Measurements from ENCODE around the gene FANCI. TPM values are rescaled to one million over a fixed set of nuclear protein-coding genes. Genes with fewer than 3 reads are reported as not detected.
"Not testable (repeated sequence)": the region's sequence is repeated elsewhere in the genome, so short reads cannot be mapped to it uniquely, and the experiment has no call there.

The FANCI gene
- total RNA-seq, 1 donor from 2014 or later = 11.3 TPM

DNA sequence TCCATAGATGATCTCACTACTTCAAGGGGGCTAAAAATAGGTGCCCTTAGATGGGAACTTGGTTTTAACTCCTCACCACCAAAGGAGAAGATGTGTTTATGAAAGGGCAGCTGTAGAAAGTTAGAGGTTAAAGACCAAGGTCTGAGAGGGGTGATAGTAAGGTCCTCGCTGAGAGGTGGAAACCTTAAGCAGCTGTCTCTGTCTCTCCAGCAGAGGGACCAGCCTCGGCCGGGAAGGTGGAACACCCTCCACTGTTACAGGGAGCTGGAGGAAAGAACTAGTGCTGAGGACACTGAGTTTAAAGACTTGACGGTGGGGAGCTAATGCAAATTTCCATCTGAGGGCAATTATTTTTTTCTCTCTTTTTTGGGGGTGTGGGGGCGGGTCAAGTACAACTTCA lies 13.5 kb upstream of the FANCI start:
- no peak overlapping the region for H3K27ac Mint-ChIP-seq (ENCODE audit: unreplicated experiment)

DNA sequence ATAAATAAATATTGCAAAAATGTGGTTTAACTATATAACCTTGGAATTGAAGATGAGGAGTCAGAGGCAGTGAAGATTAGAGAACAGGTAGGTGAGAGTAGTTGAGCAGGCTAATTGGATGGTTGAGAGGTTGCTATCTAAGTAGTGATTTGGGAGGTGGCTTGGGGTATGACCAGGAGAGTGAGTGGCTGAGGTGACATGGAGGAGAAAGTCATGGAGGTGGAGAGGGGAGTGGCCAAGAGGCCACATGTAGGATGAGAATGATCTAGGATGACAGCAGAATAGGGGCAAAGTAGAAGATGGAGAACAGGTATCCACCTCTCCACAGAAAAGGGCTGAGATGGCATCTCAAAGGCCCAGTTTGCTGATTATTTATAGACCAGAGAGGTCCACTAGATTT lies 11.9 kb upstream of the FANCI start:
- H3K9me3 Mint-ChIP-seq (ENCODE audit: unreplicated experiment) = no peaks in the 10 kb centered on the region
- TF ChIP-seq, protein P1, sequence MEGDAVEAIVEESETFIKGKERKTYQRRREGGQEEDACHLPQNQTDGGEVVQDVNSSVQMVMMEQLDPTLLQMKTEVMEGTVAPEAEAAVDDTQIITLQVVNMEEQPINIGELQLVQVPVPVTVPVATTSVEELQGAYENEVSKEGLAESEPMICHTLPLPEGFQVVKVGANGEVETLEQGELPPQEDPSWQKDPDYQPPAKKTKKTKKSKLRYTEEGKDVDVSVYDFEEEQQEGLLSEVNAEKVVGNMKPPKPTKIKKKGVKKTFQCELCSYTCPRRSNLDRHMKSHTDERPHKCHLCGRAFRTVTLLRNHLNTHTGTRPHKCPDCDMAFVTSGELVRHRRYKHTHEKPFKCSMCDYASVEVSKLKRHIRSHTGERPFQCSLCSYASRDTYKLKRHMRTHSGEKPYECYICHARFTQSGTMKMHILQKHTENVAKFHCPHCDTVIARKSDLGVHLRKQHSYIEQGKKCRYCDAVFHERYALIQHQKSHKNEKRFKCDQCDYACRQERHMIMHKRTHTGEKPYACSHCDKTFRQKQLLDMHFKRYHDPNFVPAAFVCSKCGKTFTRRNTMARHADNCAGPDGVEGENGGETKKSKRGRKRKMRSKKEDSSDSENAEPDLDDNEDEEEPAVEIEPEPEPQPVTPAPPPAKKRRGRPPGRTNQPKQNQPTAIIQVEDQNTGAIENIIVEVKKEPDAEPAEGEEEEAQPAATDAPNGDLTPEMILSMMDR (IDR thresholded peaks at IDR 0.05) = no peak
- no peaks in the 10 kb centered on the region for H3K36me3 Mint-ChIP-seq (ENCODE audit: unreplicated experiment)
- H3K4me1 Mint-ChIP-seq (ENCODE audit: unreplicated experiment) = peaks cover 2% of the 10 kb centered on the region
- no peak for DNase-seq (ENCODE audit: extremely low spot score, unreplicated experiment)
- H3K27ac Mint-ChIP-seq (ENCODE audit: unreplicated experiment) = no peak overlapping the region
- H3K4me3 Mint-ChIP-seq (ENCODE audit: unreplicated experiment) = no peak overlapping the region
- peaks cover 26% of the 10 kb centered on the region for H3K27me3 Mint-ChIP-seq (ENCODE audit: unreplicated experiment)

More for the DNA sequence above, 13.5 kb upstream of the FANCI start:
- Mint-ChIP-seq H3K4me3 (ENCODE audit: unreplicated experiment) (no peak overlapping the region), H3K36me3 (ENCODE audit: unreplicated experiment) (no peaks in the 10 kb centered on the region), H3K4me1 (ENCODE audit: unreplicated experiment) (peaks cover 2% of the 10 kb centered on the region), H3K27me3 (ENCODE audit: unreplicated experiment) (peaks cover 16% of the 10 kb centered on the region), H3K9me3 (ENCODE audit: unreplicated experiment) (no peaks in the 10 kb centered on the region)
- no peak for DNase-seq (ENCODE audit: extremely low spot score, unreplicated experiment)
- TF ChIP-seq, protein P1 (IDR thresholded peaks at IDR 0.05) = no peak

DNA sequence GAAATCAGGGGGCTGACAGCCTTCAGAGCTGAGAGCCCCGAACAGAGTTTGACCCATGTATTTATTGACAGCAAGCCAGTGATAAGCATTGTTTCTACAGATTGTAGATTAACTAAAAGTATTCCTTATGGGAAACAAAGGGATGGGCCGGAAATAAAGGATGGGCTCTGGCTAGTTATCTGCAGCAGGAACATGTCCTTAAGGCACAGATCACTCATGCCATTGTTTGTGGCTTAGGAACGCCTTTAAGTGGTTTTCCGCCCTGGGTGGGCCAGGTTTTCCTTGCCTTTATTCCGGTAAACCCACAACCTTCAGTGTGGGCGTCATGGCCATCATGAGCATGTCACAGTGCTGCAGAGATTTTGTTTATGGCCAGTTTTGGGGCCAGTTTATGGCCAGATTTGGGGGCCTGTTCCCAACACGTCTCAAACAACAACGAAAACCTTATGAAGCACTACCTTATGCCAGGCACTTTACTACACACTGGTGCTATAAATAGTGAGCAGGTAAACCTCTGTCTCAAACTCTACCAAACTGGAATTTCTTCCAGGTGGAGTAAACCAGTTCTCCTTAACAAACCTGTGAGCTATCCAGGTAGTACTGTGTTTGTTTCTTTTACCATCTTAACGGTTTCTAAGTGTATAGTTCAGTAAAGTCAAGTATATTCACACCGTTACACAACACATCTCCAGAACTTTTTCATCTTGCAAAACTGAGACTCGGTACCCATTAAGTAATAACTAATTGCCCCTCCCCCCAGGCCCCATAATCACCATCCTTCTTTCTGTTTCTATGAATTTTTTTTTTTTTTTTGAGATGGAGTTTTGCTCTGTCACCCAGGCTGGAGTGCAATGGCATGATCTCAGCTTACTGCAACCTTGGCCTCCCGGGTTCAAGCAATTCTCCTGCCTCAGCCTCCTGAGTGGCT lies 3.6 kb upstream of the FANCI start:
- not testable (repeated sequence) for H3K9me3 Mint-ChIP-seq (ENCODE audit: unreplicated experiment); H3K4me3 Mint-ChIP-seq (ENCODE audit: unreplicated experiment); H3K27ac Mint-ChIP-seq (ENCODE audit: unreplicated experiment); H3K36me3 Mint-ChIP-seq (ENCODE audit: unreplicated experiment); DNase-seq (ENCODE audit: extremely low spot score, unreplicated experiment)
- peaks cover 34% of the 10 kb centered on the region for H3K27me3 Mint-ChIP-seq (ENCODE audit: unreplicated experiment)
- H3K4me1 Mint-ChIP-seq (ENCODE audit: unreplicated experiment) = peaks cover 13% of the 10 kb centered on the region

DNA sequence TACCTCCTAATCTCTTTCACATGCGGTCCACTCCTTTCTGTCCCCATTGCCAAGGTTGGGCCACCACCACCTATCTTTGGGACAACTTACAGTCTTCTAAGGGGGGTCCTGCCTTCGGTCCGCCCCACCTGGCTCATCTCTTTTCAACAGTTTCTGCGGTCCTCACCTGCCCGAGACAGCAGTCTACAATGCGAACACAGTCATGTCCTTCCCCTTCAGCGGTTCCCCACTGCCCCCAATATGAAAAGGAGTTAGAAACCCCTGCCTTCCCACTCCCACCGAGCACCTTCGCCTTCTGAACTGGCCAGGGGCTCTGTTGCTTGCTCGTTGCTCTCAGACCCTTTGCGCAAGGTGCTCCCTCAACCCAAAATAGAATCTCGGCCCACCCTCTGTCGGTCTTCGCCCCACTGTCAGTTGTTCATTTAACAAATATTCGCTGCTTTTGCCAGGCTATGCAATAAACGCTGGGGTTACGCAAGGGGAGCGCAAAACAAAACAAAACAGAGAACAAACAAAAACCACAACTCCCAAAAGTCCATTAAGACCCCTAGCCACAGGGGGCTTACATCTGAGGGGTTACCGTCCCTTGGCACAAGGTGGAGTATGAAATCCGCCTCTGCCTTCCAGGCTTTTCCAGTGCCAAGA lies 611 bp upstream of the FANCI start:
- peak overlapping the region; percentile 47 for H3K27ac Mint-ChIP-seq (ENCODE audit: unreplicated experiment)
- H3K27me3 Mint-ChIP-seq (ENCODE audit: unreplicated experiment) = peaks cover 14% of the 10 kb centered on the region
- no peak for DNase-seq (ENCODE audit: extremely low spot score, unreplicated experiment)
- H3K4me1 Mint-ChIP-seq (ENCODE audit: unreplicated experiment) = peaks cover 23% of the 10 kb centered on the region
- peak overlapping the region; percentile 88 for H3K4me3 Mint-ChIP-seq (ENCODE audit: unreplicated experiment)
- H3K36me3 Mint-ChIP-seq (ENCODE audit: unreplicated experiment) = no peaks in the 10 kb centered on the region
- TF ChIP-seq, protein P1 (IDR thresholded peaks at IDR 0.05) = no peak
- no peaks in the 10 kb centered on the region for H3K9me3 Mint-ChIP-seq (ENCODE audit: unreplicated experiment)

DNA sequence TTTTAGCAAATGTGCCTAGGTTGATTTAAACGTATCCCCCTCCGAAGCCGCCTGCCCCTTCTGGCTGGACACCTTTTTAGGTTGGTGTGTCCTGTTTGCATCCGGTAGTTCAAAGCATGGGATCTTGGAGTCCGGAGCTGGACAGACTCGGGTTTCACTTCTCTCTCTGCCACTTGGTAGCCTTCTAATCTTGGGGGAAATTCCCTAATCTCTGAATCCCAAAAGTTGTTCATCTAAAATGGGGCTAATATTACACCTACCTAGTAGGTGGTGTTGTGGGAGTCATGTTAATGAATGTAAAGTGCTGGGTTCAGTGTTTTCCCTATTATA lies 760 bp downstream of the FANCI start:
- H3K9me3 Mint-ChIP-seq (ENCODE audit: unreplicated experiment) = no peaks in the 10 kb centered on the region
- peak overlapping the region; percentile 75 for H3K27ac Mint-ChIP-seq (ENCODE audit: unreplicated experiment)
- H3K4me3 Mint-ChIP-seq (ENCODE audit: unreplicated experiment) = peak overlapping the region; percentile 88
- H3K4me1 Mint-ChIP-seq (ENCODE audit: unreplicated experiment) = peaks cover 23% of the 10 kb centered on the region
- peaks cover 6% of the 10 kb centered on the region for H3K27me3 Mint-ChIP-seq (ENCODE audit: unreplicated experiment)
- no peak for DNase-seq (ENCODE audit: extremely low spot score, unreplicated experiment)
- TF ChIP-seq, protein P1 (IDR thresholded peaks at IDR 0.05) = no peak
- no peaks in the 10 kb centered on the region for H3K36me3 Mint-ChIP-seq (ENCODE audit: unreplicated experiment)

Data from osteocyte (in vitro differentiated cells).